HepG2 (cell line): ENCODE results near the gene TBC1D21. TPM values are rescaled to one million over a fixed set of nuclear protein-coding genes. Genes with fewer than 3 reads are reported as not detected.

Experiments used
- ATAC-seq: fragments of 200-7000 bp; cut with Tn5 transposase; 3 replicates; pipeline ENCODE4 v1.9.1; 2020; ENCODE audit warnings: mild to moderate bottlenecking, moderate library complexity
- BruUV-seq: library from RNA; stranded (reverse); fragments of 400-500 nt; replicated peaks from 2 replicates; lab custom pipeline; 2021; lab: Mats Ljungman, UMichigan
- CTCF ChIA-PET: fragments of 300-600 bp; formaldehyde crosslinking; extraction: SDS; loops from one replicate; lab custom pipeline; 2021; ENCODE audit warnings: low total read pairs, inconsistent platforms, low intra/inter-chr PET ratio; lab: Yijun Ruan, JAX
- POLR2A ChIA-PET: fragments of 350-600 bp; sonication (Branson Sonifier 250); formaldehyde crosslinking; loops from one replicate; lab custom pipeline; 2020; ENCODE audit warnings: antibody characterized with exemption, inconsistent platforms; lab: Yijun Ruan, JAX
- DNase-seq: peaks from one replicate; pipeline ENCODE4 v3.0.0-alpha.2; 2015; ENCODE audit warnings: low spot score
- FAIRE-seq: peaks from 3 replicates; lab custom pipeline; 2011; peaks lifted over from hg19 to GRCh38; lab: Jason Lieb, UNC
- H2AFZ ChIP-seq: one replicate; pipeline ENCODE4 v1.6.1; 2011; ENCODE audit warnings: low read length, inconsistent platforms
- H3K27ac ChIP-seq: fragments of 300-600 bp; 3 replicates; pipeline ENCODE4 v1.8.0; 2011; ENCODE audit warnings: mixed run types, mild to moderate bottlenecking, mixed read lengths, low read length, inconsistent platforms; ENCODE audit not compliant: insufficient read depth; ENCODE audit errors: extremely low read length
- H3K27me3 ChIP-seq, 2 experiments: fragments of 200-600 bp in 1 of 2; 2 replicates in 1 of 2; 3 replicates in 1 of 2; pipeline versions ENCODE4 v1.6.0 to v1.8.0; 2011; ENCODE audit warnings: low read length in 2 of 2, mild to moderate bottlenecking in 2 of 2, moderate library complexity in 2 of 2, inconsistent platforms in 1 of 2; ENCODE audit not compliant: insufficient read depth in 2 of 2, control insufficient read depth in 1 of 2
- H3K36me3 ChIP-seq, 2 experiments: fragments of 200-600 bp in 1 of 2; replicated peaks in 1 of 2; 2 replicates in 1 of 2; 3 replicates in 1 of 2; pipeline versions ENCODE4 v1.5.1 to v1.8.0; 2011; ENCODE audit warnings: low read length in 2 of 2, inconsistent platforms in 1 of 2; ENCODE audit not compliant: insufficient read depth in 2 of 2, control insufficient read depth in 1 of 2
- H3K4me1 ChIP-seq: 2 replicates; pipeline ENCODE4 v1.5.1; 2012; ENCODE audit warnings: low read length, inconsistent platforms; ENCODE audit not compliant: insufficient read depth
- H3K4me2 ChIP-seq: 2 replicates; pipeline ENCODE4 v1.6.0; 2011; ENCODE audit warnings: low read depth, low read length, inconsistent platforms
- H3K4me3 ChIP-seq, 3 experiments: fragments of 200-600 bp in 1 of 3; sonication (generic), shearing (Covaris generic) in 1 of 3; replicated peaks in 1 of 3; 2 replicates each; pipeline ENCODE4 v1.5.1; 2011 to 2016; ENCODE audit warnings: low read length in 3 of 3, inconsistent platforms in 2 of 3, low read depth in 2 of 3, mild to moderate bottlenecking in 2 of 3, control low read depth in 1 of 3, mixed read lengths in 1 of 3; ENCODE audit not compliant: insufficient read depth in 1 of 3
- H3K79me2 ChIP-seq: one replicate; pipeline ENCODE4 v1.6.1; 2011; ENCODE audit warnings: low read length, inconsistent platforms; ENCODE audit not compliant: insufficient read depth
- H3K9ac ChIP-seq: 2 replicates; pipeline ENCODE4 v1.6.0; 2011; ENCODE audit warnings: mild to moderate bottlenecking, low read depth, low read length, inconsistent platforms; ENCODE audit not compliant: insufficient read depth
- H3K9me3 ChIP-seq: 2 replicates; pipeline ENCODE4 v1.5.1; 2012; ENCODE audit warnings: mild to moderate bottlenecking, low read length
- H4K20me1 ChIP-seq: 2 replicates; pipeline ENCODE4 v1.6.0; 2011; ENCODE audit warnings: inconsistent platforms, mild to moderate bottlenecking, low read length, moderate library complexity; ENCODE audit not compliant: insufficient read depth
- ELF4 ChIP-seq: sonication (generic); formaldehyde crosslinking; IDR thresholded peaks from 2 replicates; pipeline ENCODE4 v1.5.0; 2020; ENCODE audit warnings: missing genetic modification reagents, mild to moderate bottlenecking, moderate library complexity, borderline replicate concordance
- FOXP1 ChIP-seq, 2 experiments: fragments of 450-650 bp in 1 of 2; IDR thresholded peaks; 2 replicates each; pipeline ENCODE4 v1.6.1; 2017 to 2018; ENCODE audit warnings: antibody characterized with exemption in 1 of 2
- HMGXB4 ChIP-seq, 2 experiments: sonication (generic) in 1 of 2; formaldehyde crosslinking in 1 of 2; IDR thresholded peaks; 2 replicates each; pipeline versions ENCODE4 v1.4.0 to v1.6.1; 2018 to 2020; ENCODE audit warnings: missing genetic modification reagents in 2 of 2, borderline replicate concordance in 1 of 2, low read depth in 1 of 2, mild to moderate bottlenecking in 1 of 2, missing biosample characterization in 1 of 2
- JARID2 ChIP-seq: sonication (generic); formaldehyde crosslinking; IDR thresholded peaks from 2 replicates; pipeline ENCODE4 v1.8.1; 2023; ENCODE audit warnings: missing genetic modification reagents, inconsistent platforms; ENCODE audit not compliant: insufficient replicate concordance
- KLF12 ChIP-seq: sonication (generic); formaldehyde crosslinking; IDR thresholded peaks from 2 replicates; pipeline ENCODE4 v1.4.0; 2020; ENCODE audit warnings: missing genetic modification reagents, borderline replicate concordance
- PCBP2 ChIP-seq: fragments of 200-400 bp; formaldehyde crosslinking; optimal IDR thresholded peaks from 2 replicates; pipeline ENCODE3; 2018; ENCODE audit warnings: low read length, low read depth; ENCODE audit not compliant: poor library complexity, severe bottlenecking
- SETDB1 ChIP-seq: sonication (generic); formaldehyde crosslinking; IDR thresholded peaks from 2 replicates; pipeline ENCODE4 v1.5.1; 2020; ENCODE audit warnings: missing genetic modification reagents, mild to moderate bottlenecking, borderline replicate concordance
- WIZ ChIP-seq: sonication (generic); formaldehyde crosslinking; IDR thresholded peaks from 2 replicates; pipeline ENCODE4 v1.5.1; 2020; ENCODE audit warnings: mild to moderate bottlenecking, missing genetic modification reagents
- ZNF776 ChIP-seq: sonication (generic); formaldehyde crosslinking; IDR thresholded peaks from 2 replicates; pipeline ENCODE4 v1.4.0; 2020; ENCODE audit warnings: mild to moderate bottlenecking, missing genetic modification reagents
- WGBS: methylation state at CpG from one replicate; pipeline ENCODE4 v1.1.6; 2017; ENCODE audit warnings: low lambda C conversion rate; 5-methylcytosine and 5-hydroxymethylcytosine counted together
- in situ Hi-C: cut with HindIII; loops from 2 replicates; pipeline ENCODE4 v1.10.0; 2017; ENCODE audit warnings: low pct_unique_long_range_greater_than_20kb; ENCODE audit not compliant: extremely low pct_ligation_motif_present
- intact Hi-C: fragments of 100-400 bp; cut with micrococcal nuclease; formaldehyde crosslinking; loops from one replicate; pipeline ENCODE4 v1.10.0; 2022; ENCODE audit not compliant: unreplicated experiment
- polyA plus RNA-seq, 8 experiments: library from polyadenylated mRNA; depleted of rRNA in 3 of 8; stranded (reverse) in 7 of 8; unstranded in 1 of 8; fragments of >200 nt; fragmentation: Illumina TruSeq in 4 of 8; extraction: Trizol in 4 of 8; gene quantifications; 2 replicates each; pipeline versions ENCODE4 v1.2.1 to v1.2.3, GENCODE V29; 2011 to 2016; ENCODE audit warnings: low read depth in 4 of 8, missing spikeins in 1 of 8, mixed read lengths in 1 of 8; ENCODE audit not compliant: insufficient read depth in 1 of 8
- total RNA-seq, 5 experiments: library from RNA; depleted of rRNA; stranded (reverse); fragments of >200 nt; fragmentation: Illumina TruSeq; extraction: Trizol; gene quantifications; 2 replicates each; pipeline ENCODE4 v1.2.3, GENCODE V29; 2016; ENCODE audit warnings: low read depth in 1 of 5

The TBC1D21 gene
- total and polyA plus RNA-seq, 2 of the 13 experiments (the other 11 are each of a cell fraction or from before 2014, with no cell fraction given), result not detected

DNA sequence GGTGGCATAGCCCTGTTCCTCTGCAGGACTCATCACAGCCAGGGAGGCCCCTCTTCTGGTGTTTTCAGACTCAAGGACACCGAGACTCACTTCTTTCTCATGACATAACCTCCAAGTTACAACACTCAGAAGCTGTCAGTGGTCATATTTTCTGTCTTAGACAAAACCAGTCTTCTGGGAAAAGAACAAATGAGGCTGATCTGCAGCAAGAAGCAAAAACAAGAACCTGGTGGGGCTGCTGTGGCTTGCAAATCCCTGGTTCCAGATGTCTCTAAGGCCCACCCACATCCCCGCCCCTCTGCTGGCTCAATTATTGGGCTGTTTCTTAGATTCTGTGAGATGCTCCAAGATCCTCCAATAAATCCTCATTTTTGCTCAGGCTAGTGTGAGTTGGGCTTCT lies 36.3 kb downstream of the TBC1D21 start:
- CTCF ChIA-PET, result no interaction called here
- Histone ChIP-seq H3K4me2 (no peak overlapping the region), H3K27ac (no peak overlapping the region), H3K4me1 (peaks cover 6% of the 10 kb centered on the region; the same call in 1 of the 2 replicates), H4K20me1 (no peaks in the 10 kb centered on the region), H2AFZ (no peak overlapping the region), H3K27me3 (no peaks in the 10 kb centered on the region; a peak in 3 of 5 replicates), H3K79me2 (no peaks in the 10 kb centered on the region), H3K9ac (no peak overlapping the region), H3K4me3 (no peak overlapping the region), H3K9me3 (no peaks in the 10 kb centered on the region), H3K36me3 (no peaks in the 10 kb centered on the region)
- FAIRE-seq (no peak), ATAC-seq (no peak), DNase-seq (no peak)
- TF ChIP-seq SETDB1 (CRISPR knock-in tag) (no peak), PCBP2 (no peak), FOXP1 (IDR thresholded peaks at IDR 0.05) (no peak), FOXP1 (CRISPR knock-in tag; IDR thresholded peaks at IDR 0.05) (no peak), ZNF776 (CRISPR knock-in tag) (no peak), KLF12 (no peak), HMGXB4 (CRISPR knock-in tag; IDR thresholded peaks at IDR 0.05; ENCODE audit: borderline replicate concordance in 1 of 2, low read depth in 1 of 2) (no peak), JARID2 (CRISPR knock-in tag) (no peak), ELF4 (CRISPR knock-in tag) (no peak), WIZ (CRISPR knock-in tag) (no peak)
- POLR2A ChIA-PET, result no interaction called here
- intact Hi-C loops, result no loop called here
- no TSS peak for BruUV-seq
- in situ Hi-C loops, result loop anchor here (5.0 kb wide), 1 partner anchor 37 kb away; the partner anchor contains the start of gene TBC1D21
- WGBS, result 13% methylated on average over 2 of the region's 2 CpGs
